ENCODE data around the gene CDK5RAP1. TPM values are rescaled to one million over a fixed set of nuclear protein-coding genes. Genes with fewer than 3 reads are reported as not detected.

CDK5RAP1 gene
- total RNA-seq, 4 donors from 2014 or later = 15.1 to 26.2 (median 17.8) TPM

DNA sequence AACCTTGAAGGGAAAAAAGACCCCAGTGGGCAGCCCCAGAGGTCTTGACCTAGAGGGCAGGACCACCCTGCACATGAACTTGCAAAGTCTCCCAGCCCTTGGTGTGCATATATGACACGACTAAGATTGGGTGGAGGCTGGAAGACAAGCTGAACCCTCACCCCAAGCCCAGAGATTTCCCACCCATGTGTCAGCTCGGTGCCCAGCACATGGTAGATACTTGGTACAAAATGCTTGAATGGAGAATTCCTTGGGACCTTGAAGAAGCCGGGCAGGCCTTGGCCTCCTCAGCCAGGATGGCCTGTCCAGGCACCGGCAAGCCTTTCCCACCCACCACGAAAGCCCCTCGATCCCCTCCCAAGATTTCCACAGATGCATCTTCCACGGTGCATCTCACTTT lies 67.7 kb downstream of the CDK5RAP1 start:
- TF ChIP-seq, protein P1, sequence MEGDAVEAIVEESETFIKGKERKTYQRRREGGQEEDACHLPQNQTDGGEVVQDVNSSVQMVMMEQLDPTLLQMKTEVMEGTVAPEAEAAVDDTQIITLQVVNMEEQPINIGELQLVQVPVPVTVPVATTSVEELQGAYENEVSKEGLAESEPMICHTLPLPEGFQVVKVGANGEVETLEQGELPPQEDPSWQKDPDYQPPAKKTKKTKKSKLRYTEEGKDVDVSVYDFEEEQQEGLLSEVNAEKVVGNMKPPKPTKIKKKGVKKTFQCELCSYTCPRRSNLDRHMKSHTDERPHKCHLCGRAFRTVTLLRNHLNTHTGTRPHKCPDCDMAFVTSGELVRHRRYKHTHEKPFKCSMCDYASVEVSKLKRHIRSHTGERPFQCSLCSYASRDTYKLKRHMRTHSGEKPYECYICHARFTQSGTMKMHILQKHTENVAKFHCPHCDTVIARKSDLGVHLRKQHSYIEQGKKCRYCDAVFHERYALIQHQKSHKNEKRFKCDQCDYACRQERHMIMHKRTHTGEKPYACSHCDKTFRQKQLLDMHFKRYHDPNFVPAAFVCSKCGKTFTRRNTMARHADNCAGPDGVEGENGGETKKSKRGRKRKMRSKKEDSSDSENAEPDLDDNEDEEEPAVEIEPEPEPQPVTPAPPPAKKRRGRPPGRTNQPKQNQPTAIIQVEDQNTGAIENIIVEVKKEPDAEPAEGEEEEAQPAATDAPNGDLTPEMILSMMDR (IDR thresholded peaks at IDR 0.05) = no peak
- ATAC-seq (ENCODE audit: low FRiP score) (no peak), DNase-seq (ENCODE audit: low spot score) (no peak)

DNA sequence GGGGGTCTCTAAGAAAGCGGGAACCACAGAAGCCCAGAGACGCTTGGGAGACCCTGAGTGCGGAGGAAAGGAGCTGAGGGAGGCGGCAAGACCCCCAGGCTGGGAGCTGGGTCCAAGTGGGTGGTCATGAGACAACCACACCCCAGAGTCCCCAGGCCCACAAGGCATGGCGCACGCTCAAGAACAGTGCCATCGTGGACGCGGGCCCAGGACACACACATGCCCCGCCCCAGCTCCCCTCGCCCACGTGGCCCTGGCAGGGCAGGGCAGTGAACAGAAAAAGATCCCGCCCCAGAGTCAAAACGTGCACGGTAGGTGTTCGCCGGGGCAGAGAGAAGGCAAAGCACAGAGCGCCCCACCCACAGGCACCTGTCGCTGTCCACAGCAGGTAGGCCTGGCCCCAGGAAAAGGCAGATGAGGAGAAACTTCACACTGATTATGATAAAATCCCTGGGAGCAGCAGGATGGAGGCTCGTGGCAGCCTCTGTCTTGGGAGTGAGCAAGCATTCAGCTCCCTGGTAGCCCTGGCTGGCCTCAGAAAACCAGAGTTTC lies 68.3 kb downstream of the CDK5RAP1 start:
- DNase-seq (ENCODE audit: low spot score) (no peak), ATAC-seq (ENCODE audit: low FRiP score) (no peak)
- TF ChIP-seq, protein P1 (IDR thresholded peaks at IDR 0.05) = no peak

DNA sequence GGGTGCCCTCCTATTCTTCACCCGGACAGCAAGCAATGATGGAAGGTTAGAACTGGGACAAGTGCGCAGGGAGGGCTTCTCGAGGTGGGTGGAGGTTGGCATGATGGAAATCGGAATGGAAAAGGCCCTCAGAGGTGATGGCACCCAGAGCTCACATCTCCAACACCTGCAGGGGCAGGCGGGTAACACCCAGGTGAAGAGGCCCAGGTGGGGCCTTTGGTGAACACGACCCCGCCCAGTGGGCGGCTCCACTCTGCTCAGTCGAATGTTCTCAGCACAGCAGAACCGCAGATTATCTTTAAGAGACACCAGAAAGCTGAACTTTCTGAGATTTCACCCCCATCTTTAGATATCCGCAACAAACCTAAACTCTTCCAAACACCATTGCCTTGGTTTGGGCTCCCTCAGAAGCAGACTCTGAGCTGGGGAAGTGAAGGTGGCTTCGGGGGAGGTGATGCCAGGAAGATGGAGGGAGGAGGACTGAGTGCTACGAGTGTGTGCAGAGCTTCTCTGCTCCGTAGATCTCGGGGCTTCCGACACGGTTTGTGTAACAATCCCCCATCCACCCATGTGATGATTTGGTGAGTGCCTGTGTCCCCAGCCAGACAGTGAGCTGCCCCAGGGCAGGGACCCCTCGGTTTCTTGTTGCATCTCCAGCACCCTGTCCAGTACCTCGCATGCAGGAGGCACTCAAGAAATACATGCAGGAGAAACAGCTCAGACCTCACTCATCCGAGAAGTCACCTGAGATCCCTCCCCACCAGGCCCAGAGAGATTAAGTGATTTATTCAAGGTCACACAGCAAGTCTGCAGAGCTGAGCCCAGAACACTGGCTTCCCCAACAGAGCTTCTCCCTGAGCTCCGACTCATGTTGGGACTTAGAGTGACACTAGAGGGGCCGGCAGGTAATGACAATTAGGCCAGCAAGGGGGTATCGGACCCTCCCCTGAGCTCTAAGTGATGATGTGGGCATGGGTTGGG lies 72.9 kb downstream of the CDK5RAP1 start:
- no peak for DNase-seq (ENCODE audit: low spot score)
- ATAC-seq (ENCODE audit: low FRiP score) = no peak
- TF ChIP-seq, protein P1 (IDR thresholded peaks at IDR 0.05) = no peak

DNA sequence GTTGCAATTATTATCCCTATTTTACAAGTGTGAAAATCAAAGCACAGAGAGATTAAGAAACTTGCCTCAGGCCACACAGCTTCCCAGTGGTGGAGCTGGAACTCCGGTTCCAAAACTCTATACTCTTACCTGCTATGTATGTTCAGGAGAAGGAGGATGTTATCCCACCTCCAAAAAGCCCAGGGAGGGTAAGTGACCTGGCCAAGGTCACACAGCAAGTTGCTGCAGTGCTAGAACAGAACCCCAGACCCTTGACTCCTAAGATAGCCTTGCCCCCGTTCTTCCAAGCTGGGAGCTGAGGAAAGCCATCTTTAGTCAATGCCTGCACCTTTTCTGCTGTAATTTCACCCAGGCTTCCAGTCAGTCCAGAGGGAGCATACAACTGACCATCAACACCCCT lies 76.0 kb downstream of the CDK5RAP1 start:
- TF ChIP-seq, protein P1 (IDR thresholded peaks at IDR 0.05) = no peak
- ATAC-seq (ENCODE audit: low FRiP score) (no peak), DNase-seq (ENCODE audit: low spot score) (no peak)

DNA sequence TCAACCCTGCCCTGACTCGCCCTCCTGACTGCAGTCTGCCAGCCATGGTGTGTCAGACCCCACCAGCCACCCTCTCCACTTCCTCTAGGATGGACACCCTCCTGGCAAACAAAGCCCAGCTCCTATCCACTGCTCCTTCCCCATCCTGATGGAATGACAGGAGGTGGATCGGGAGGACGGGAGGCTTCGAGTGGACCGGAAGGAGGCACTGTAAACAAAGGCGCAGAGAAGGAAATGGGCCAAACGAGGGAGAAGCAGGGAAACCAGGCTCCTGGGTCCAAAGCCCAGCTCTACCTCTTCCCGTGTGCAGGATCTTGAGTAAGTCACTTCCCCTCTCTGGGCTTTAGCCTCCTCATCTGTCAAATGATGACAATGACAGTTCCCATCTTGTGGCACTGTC lies 78.1 kb downstream of the CDK5RAP1 start:
- TF ChIP-seq, protein P1 (IDR thresholded peaks at IDR 0.05) = no peak
- DNase-seq (ENCODE audit: low spot score) (no peak), ATAC-seq (ENCODE audit: low FRiP score) (no peak)

DNA sequence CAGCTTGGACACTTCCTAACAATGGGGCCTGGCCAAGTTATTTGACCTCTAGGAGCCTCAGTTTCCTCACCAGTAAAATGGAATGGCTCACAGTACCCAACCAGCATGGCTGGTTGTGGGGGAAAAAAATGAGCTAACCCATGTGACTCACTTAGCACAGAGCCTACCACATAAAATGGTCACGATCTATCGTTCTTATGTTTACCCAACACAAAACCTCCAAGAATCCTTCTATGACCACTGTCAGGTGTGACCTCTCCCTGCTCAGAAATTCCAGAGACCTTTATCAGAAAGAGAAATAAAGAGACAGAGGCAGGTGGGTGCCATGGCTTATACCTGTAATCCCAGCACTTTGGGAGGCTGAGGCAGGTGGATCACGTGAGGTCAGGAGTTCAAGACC lies 78.9 kb downstream of the CDK5RAP1 start:
- TF ChIP-seq, protein P1 (IDR thresholded peaks at IDR 0.05) = no peak
- DNase-seq (ENCODE audit: low spot score) = no peak
- no peak for ATAC-seq (ENCODE audit: low FRiP score)

Measured in omental fat pad (tissue), 4 donors.